DND-41 (cell line): Measurements from ENCODE around the gene YBX1.

Source experiments
- ATAC-seq: fragments of 200-7000 bp; cut with Tn5 transposase; 3 replicates; pipeline ENCODE4 v1.9.1; 2021; ENCODE audit warnings: low read depth; ENCODE audit not compliant: insufficient read depth
- DNase-seq: peaks from one replicate; pipeline ENCODE4 v3.0.0-alpha.2; 2020
- H2AFZ ChIP-seq: 2 replicates; pipeline ENCODE4 v1.6.0; 2012; ENCODE audit warnings: low read depth, low read length
- H3K27ac ChIP-seq: 2 replicates; pipeline ENCODE4 v1.5.1; 2012; ENCODE audit warnings: low read length, inconsistent platforms
- H3K27me3 ChIP-seq: fragments of 200-600 bp; sonication (generic); 2 replicates; pipeline ENCODE4 v1.6.0; 2012; ENCODE audit warnings: low read length, mild to moderate bottlenecking, inconsistent platforms; ENCODE audit not compliant: insufficient read depth, poor library complexity
- H3K36me3 ChIP-seq: 2 replicates; pipeline ENCODE4 v1.5.1; 2012; ENCODE audit warnings: low read length, inconsistent platforms; ENCODE audit not compliant: insufficient read depth
- H3K4me1 ChIP-seq: 2 replicates; pipeline ENCODE4 v1.5.1; 2012; ENCODE audit warnings: mild to moderate bottlenecking, low read length; ENCODE audit not compliant: insufficient read depth
- H3K4me2 ChIP-seq: 2 replicates; pipeline ENCODE4 v1.6.0; 2012; ENCODE audit warnings: mild to moderate bottlenecking, moderate library complexity, low read length, inconsistent platforms; ENCODE audit not compliant: insufficient read depth
- H3K4me3 ChIP-seq, 2 experiments: fragments of 200-600 bp in 1 of 2; shearing (Covaris generic) in 1 of 2; 2 replicates each; pipeline ENCODE4 v1.5.1; 2012 to 2016; ENCODE audit warnings: inconsistent platforms in 2 of 2, low read length in 2 of 2, mild to moderate bottlenecking in 2 of 2, low read depth in 1 of 2, moderate library complexity in 1 of 2
- H3K79me2 ChIP-seq: 2 replicates; pipeline ENCODE4 v1.6.0; 2012; ENCODE audit warnings: low read length, inconsistent platforms; ENCODE audit not compliant: insufficient read depth
- H3K9ac ChIP-seq: 2 replicates; pipeline ENCODE4 v1.6.0; 2012; ENCODE audit warnings: low read depth, mild to moderate bottlenecking, inconsistent platforms, low read length, moderate library complexity
- H3K9me3 ChIP-seq: 2 replicates; pipeline ENCODE4 v1.5.1; 2012; ENCODE audit warnings: low read length, moderate library complexity, mild to moderate bottlenecking, inconsistent platforms; ENCODE audit not compliant: insufficient read depth, severe bottlenecking
- H4K20me1 ChIP-seq: 2 replicates; pipeline ENCODE4 v1.6.0; 2012; ENCODE audit warnings: low read length; ENCODE audit not compliant: insufficient read depth
- EZH2 ChIP-seq: IDR thresholded peaks from 3 replicates; pipeline ENCODE4 v1.6.1; 2012; ENCODE audit warnings: borderline replicate concordance, low read depth, mild to moderate bottlenecking, moderate library complexity, low read length, inconsistent platforms; ENCODE audit not compliant: severe bottlenecking
- TF ChIP-seq, protein P1 (sequence below): IDR thresholded peaks from 2 replicates; pipeline ENCODE4 v1.5.1; 2012; ENCODE audit warnings: borderline replicate concordance, low read length, moderate library complexity, mild to moderate bottlenecking; ENCODE audit not compliant: poor library complexity, severe bottlenecking; ENCODE audit errors: extremely low read depth

Gene YBX1

DNA sequence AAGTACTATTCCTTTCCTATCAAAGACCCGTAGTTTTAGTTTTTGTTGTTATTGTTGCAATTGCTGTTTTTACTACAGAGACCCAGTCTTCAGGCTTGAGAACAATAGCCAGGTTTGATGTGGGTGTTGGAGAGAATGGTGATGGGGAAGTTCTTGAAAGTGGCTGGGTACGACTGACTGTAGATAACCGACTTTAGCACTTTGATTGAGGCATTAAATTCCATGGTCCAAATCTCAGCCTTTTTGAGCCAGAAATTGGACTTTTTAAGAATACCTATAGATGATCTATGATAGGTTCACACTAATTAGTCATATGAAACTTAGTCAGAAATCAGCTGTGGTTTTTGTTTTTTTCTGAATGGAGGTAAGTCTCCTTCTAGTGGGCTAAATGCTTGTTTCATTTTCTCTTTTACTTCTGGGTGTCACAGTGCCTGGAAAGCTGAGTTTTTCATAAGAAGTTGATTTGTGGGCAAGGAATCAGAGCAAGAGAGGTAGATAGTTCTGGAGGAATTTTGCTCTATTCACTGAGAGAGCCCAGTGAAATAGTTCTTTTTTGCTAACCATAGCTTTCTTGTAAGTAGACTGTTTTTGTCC is 21.2 kb upstream of the YBX1 start:
- no peak for ATAC-seq
- Histone ChIP-seq H2AFZ (no peak overlapping the region), H3K4me3 (no peak overlapping the region), H3K4me1 (peaks cover 43% of the 10 kb centered on the region), H3K9me3 (no peaks in the 10 kb centered on the region), H3K4me2 (peak overlapping the region; percentile 9; the same call in 1 of the 2 replicates), H3K9ac (no peak overlapping the region), H4K20me1 (0 out of 2 replicates have a peak, but pooled peaks cover 2% of the 10 kb centered on the region), H3K79me2 (peaks cover 39% of the 10 kb centered on the region), H3K27me3 (no peaks in the 10 kb centered on the region), H3K27ac (no peak overlapping the region), H3K36me3 (peaks cover 65% of the 10 kb centered on the region)
- no peak for DNase-seq
- no peak for TF ChIP-seq EZH2
- TF ChIP-seq, protein P1, sequence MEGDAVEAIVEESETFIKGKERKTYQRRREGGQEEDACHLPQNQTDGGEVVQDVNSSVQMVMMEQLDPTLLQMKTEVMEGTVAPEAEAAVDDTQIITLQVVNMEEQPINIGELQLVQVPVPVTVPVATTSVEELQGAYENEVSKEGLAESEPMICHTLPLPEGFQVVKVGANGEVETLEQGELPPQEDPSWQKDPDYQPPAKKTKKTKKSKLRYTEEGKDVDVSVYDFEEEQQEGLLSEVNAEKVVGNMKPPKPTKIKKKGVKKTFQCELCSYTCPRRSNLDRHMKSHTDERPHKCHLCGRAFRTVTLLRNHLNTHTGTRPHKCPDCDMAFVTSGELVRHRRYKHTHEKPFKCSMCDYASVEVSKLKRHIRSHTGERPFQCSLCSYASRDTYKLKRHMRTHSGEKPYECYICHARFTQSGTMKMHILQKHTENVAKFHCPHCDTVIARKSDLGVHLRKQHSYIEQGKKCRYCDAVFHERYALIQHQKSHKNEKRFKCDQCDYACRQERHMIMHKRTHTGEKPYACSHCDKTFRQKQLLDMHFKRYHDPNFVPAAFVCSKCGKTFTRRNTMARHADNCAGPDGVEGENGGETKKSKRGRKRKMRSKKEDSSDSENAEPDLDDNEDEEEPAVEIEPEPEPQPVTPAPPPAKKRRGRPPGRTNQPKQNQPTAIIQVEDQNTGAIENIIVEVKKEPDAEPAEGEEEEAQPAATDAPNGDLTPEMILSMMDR: no peak

DNA sequence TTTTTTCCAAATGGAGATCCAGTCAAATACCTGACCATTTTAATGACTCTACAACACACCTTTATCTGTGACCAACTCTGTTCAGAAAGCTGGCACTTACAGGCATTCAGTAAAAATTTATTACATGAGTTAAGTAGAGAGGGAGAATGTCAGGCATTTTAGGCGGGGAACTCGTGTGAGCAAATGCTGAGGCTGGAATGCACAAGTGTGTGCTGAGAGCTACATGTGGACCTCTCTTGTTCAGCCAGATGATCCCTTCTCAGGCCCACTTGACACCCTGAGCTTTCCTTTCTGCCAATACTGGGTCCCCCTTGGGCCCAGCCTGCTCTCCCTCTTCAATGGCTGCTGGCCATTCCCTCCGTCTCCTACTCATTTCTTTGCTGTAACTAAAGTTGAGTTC is 12.3 kb upstream of the YBX1 start:
- no peak for ATAC-seq
- no peak overlapping the region for H3K9ac ChIP-seq
- no peak overlapping the region for H2AFZ ChIP-seq
- no peaks in the 10 kb centered on the region for H3K79me2 ChIP-seq
- H3K36me3 ChIP-seq: peaks cover 78% of the 10 kb centered on the region
- H3K27me3 ChIP-seq: no peaks in the 10 kb centered on the region
- H4K20me1 ChIP-seq: no peaks in the 10 kb centered on the region
- H3K4me1 ChIP-seq: no peaks in the 10 kb centered on the region
- H3K4me2 ChIP-seq: no peak overlapping the region
- H3K27ac ChIP-seq: no peak overlapping the region
- no peak for DNase-seq
- no peaks in the 10 kb centered on the region for H3K9me3 ChIP-seq
- TF ChIP-seq, protein P1: no peak
- no peak for TF ChIP-seq EZH2
- no peak overlapping the region for H3K4me3 ChIP-seq

DNA sequence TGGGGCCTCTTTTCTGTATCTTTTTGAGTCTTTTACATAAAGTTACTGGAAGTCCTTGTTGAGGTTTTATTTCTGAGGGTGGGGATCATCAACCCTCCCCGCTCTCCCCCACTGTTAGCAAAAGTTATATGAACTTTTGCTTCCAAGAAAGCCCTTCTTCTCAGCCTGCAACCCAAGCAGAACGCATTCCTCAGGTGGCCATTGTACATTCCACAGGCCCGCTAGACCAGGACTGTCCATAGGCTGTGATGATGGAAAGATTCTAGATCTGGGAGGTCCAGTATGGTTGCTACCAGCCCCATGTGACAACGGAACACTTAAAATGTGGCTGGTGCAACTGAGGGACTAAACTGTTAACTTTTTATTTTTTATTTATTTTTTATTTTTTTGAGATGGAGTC is 11.8 kb upstream of the YBX1 start:
- no peaks in the 10 kb centered on the region for H3K9me3 ChIP-seq
- TF ChIP-seq, protein P1: no peak
- TF ChIP-seq EZH2: no peak
- peaks cover 78% of the 10 kb centered on the region for H3K36me3 ChIP-seq
- H3K4me2 ChIP-seq: no peak overlapping the region
- no peak overlapping the region for H3K4me3 ChIP-seq
- ATAC-seq (no peak), DNase-seq (no peak)
- no peaks in the 10 kb centered on the region for H3K79me2 ChIP-seq
- no peak overlapping the region for H2AFZ ChIP-seq
- H3K27me3 ChIP-seq: no peaks in the 10 kb centered on the region
- H3K9ac ChIP-seq: no peak overlapping the region
- no peak overlapping the region for H3K27ac ChIP-seq
- H3K4me1 ChIP-seq: no peaks in the 10 kb centered on the region
- H4K20me1 ChIP-seq: no peaks in the 10 kb centered on the region
